SU-DHL-6 (cell line): Measurements from ENCODE around the gene CHURC1.

ENCODE experiments used
- H2AFZ ChIP-seq: fragments of 200-600 bp; sonication (generic); 2 replicates; pipeline ENCODE4 v1.6.1; 2014; ENCODE audit warnings: low read depth, mild to moderate bottlenecking, moderate library complexity, mixed read lengths, antibody characterized with exemption, low read length; ENCODE audit not compliant: severe bottlenecking
- H3F3A ChIP-seq: fragments of 200-600 bp; shearing (Covaris generic); 2 replicates; pipeline ENCODE4 v1.6.0; 2016; ENCODE audit warnings: antibody characterized with exemption, mild to moderate bottlenecking; ENCODE audit not compliant: insufficient read depth
- H3K27ac ChIP-seq: fragments of 200-600 bp; sonication (generic); 2 replicates; pipeline ENCODE4 v1.5.1; 2016; ENCODE audit warnings: low read depth, mild to moderate bottlenecking, low read length, moderate library complexity, mixed read lengths
- H3K27me3 ChIP-seq: fragments of 200-600 bp; sonication (generic), shearing (Covaris generic); 2 replicates; pipeline ENCODE4 v1.6.0; 2014; ENCODE audit warnings: mild to moderate bottlenecking, low read length
- H3K36me3 ChIP-seq: fragments of 200-600 bp; sonication (generic); 2 replicates; pipeline ENCODE4 v1.6.1; 2014; ENCODE audit warnings: mild to moderate bottlenecking, low read length, mixed read lengths
- H3K4me2 ChIP-seq: fragments of 300-600, 200-600 bp; shearing (Covaris generic), sonication (generic); 2 replicates; pipeline ENCODE4 v1.6.0; 2014; ENCODE audit warnings: low read length, low read depth, mild to moderate bottlenecking; ENCODE audit not compliant: poor library complexity, severe bottlenecking
- H3K4me3 ChIP-seq: fragments of 200-600 bp; sonication (generic); 2 replicates; pipeline ENCODE4 v1.5.1; 2014; ENCODE audit warnings: antibody characterized with exemption, low read length, mild to moderate bottlenecking, mixed read lengths; ENCODE audit not compliant: insufficient read depth, poor library complexity, severe bottlenecking
- H3K79me2 ChIP-seq: fragments of 200-600 bp; sonication (generic); 2 replicates; pipeline ENCODE4 v1.6.1; 2014; ENCODE audit warnings: mild to moderate bottlenecking, low read length, moderate library complexity; ENCODE audit not compliant: insufficient read depth
- H3K9ac ChIP-seq: fragments of 200-600 bp; sonication (generic); 2 replicates; pipeline ENCODE4 v1.7.0; 2014; ENCODE audit warnings: mild to moderate bottlenecking, low read length
- H3K9me2 ChIP-seq: fragments of 200-600 bp; sonication (generic); replicated peaks from 2 replicates; pipeline ENCODE4 v1.6.1; 2014; ENCODE audit warnings: low read length; ENCODE audit not compliant: insufficient read depth
- H3K9me3 ChIP-seq: fragments of 200-600 bp; sonication (generic); 2 replicates; pipeline ENCODE4 v1.6.1; 2014; ENCODE audit warnings: low read length, mixed read lengths; ENCODE audit not compliant: insufficient read depth
- H4K20me1 ChIP-seq: fragments of 200-600 bp; sonication (generic); 2 replicates; pipeline ENCODE4 v1.6.1; 2014; ENCODE audit warnings: low read depth, mild to moderate bottlenecking, antibody characterized with exemption, low read length, moderate library complexity, mixed read lengths
- CTCF ChIP-seq: fragments of 200-600 bp; sonication (generic); IDR thresholded peaks from one replicate; pipeline ENCODE4 v1.5.1; 2017; ENCODE audit warnings: antibody characterized with exemption, mild to moderate bottlenecking, low read length, moderate library complexity; ENCODE audit not compliant: insufficient read depth, poor library complexity, severe bottlenecking
- EZH2phosphoT487 ChIP-seq: fragments of 200-600 bp; sonication (generic), shearing (Covaris generic); conservative IDR thresholded peaks from 2 replicates; pipeline ENCODE4 v1.6.1; 2018; ENCODE audit warnings: mild to moderate bottlenecking, antibody characterized with exemption, low read length, moderate library complexity, mixed read lengths

The CHURC1 gene

GRCh38 chr14:64956697-64957406, 42.6 kb downstream of the CHURC1 start:
- Histone ChIP-seq H3K9me2 (no peaks in the 10 kb centered on the region), H3K9ac (no peak overlapping the region), H3F3A (no peaks in the 10 kb centered on the region), H4K20me1 (no peaks in the 10 kb centered on the region), H3K9me3 (no peaks in the 10 kb centered on the region), H3K4me3 (no peak overlapping the region), H2AFZ (no peak overlapping the region), H3K79me2 (no peaks in the 10 kb centered on the region), H3K36me3 (no peaks in the 10 kb centered on the region), H3K27me3 (no peaks in the 10 kb centered on the region), H3K4me2 (no peak overlapping the region), H3K27ac (no peak overlapping the region)
- TF ChIP-seq CTCF (no peak), EZH2phosphoT487 (no peak)

- Histone ChIP-seq H3K36me3 (no peaks in the 10 kb centered on the region), H3K27me3 (no peaks in the 10 kb centered on the region), H3K9me3 (no peaks in the 10 kb centered on the region), H3K27ac (no peak overlapping the region), H3K9me2 (no peaks in the 10 kb centered on the region), H3K4me2 (no peak overlapping the region), H3K79me2 (no peaks in the 10 kb centered on the region), H3K9ac (no peak overlapping the region), H2AFZ (no peak overlapping the region), H3K4me3 (no peak overlapping the region), H4K20me1 (no peaks in the 10 kb centered on the region), H3F3A (no peaks in the 10 kb centered on the region)
- TF ChIP-seq EZH2phosphoT487, result no peak
- no peak for TF ChIP-seq CTCF
Measured at GRCh38 chr14:64958201-64958600, 43.9 kb downstream of the CHURC1 start.

- Histone ChIP-seq H3F3A (no peaks in the 10 kb centered on the region), H3K36me3 (no peaks in the 10 kb centered on the region), H3K79me2 (no peaks in the 10 kb centered on the region), H3K27ac (no peak overlapping the region), H4K20me1 (no peaks in the 10 kb centered on the region), H3K9me2 (no peaks in the 10 kb centered on the region), H3K27me3 (no peaks in the 10 kb centered on the region), H3K9me3 (no peaks in the 10 kb centered on the region), H3K4me2 (no peak overlapping the region), H3K4me3 (no peak overlapping the region), H3K9ac (no peak overlapping the region), H2AFZ (no peak overlapping the region)
- no peak for TF ChIP-seq CTCF
- TF ChIP-seq EZH2phosphoT487, result no peak
Measured at GRCh38 chr14:64958743-64959142, 44.5 kb downstream of the CHURC1 start.
